ENCODE data around the gene SETDB1. TPM values are rescaled to one million over a fixed set of nuclear protein-coding genes. Genes with fewer than 3 reads are reported as not detected.
"Not testable (repeated sequence)": the region's sequence is repeated elsewhere in the genome, so short reads cannot be mapped to it uniquely, and the experiment has no call there.

The SETDB1 gene
- total RNA-seq, 1 experiment from 2014 or later, result 49.2 TPM

DNA sequence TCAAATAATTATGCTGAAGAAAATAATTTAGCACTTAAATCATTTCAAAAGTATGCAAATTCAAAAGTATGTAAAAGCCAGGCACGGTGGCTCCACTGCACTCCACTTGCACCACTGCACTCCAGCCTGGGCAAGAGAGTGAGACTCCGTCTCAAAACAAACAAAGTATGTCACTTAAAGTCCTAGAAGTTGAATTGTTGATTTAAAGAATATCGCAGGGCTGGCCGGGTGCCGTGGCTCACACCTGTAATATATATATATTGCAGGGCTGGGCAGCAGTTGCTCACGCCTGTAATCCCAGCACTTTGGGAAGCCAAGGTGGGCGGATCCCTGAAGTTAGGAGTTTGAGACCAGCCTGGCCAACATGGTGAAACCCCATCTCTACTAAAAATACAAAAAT is 8.8 kb upstream of the SETDB1 start:
- no peaks in the 10 kb centered on the region for H3K36me3 ChIP-seq
- H3K4me3 ChIP-seq, result no peak overlapping the region
- H3K9me3 ChIP-seq, result no peaks in the 10 kb centered on the region
- no peak for DNase-seq
- H3K27me3 ChIP-seq, result no peaks in the 10 kb centered on the region

DNA sequence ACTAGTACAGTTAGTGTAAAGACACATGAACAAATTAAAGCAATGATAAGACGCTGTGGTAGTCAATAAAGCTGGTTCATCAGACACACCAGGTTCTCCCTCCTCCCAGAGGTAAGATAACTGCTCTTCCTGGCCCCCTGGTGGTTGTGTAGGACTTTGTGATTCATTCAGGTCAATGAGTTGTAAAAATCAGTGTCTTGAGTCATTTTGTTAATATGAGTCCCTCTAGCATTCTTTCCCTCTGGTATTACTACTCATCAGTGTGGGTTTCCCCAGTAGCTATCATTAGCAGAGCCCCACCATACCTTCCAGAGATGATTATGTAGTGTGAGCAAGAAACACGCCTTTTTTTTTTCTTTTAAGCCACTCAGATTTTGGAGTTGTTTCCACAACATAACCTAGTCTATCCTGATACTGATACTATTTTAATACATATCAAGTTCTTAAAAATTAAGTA is 3.6 kb upstream of the SETDB1 start:
- no peaks in the 10 kb centered on the region for H3K27me3 ChIP-seq
- DNase-seq, result peak; percentile 80
- no peak overlapping the region for H3K4me3 ChIP-seq
- no peaks in the 10 kb centered on the region for H3K9me3 ChIP-seq
- H3K36me3 ChIP-seq, result peaks cover 5% of the 10 kb centered on the region

DNA sequence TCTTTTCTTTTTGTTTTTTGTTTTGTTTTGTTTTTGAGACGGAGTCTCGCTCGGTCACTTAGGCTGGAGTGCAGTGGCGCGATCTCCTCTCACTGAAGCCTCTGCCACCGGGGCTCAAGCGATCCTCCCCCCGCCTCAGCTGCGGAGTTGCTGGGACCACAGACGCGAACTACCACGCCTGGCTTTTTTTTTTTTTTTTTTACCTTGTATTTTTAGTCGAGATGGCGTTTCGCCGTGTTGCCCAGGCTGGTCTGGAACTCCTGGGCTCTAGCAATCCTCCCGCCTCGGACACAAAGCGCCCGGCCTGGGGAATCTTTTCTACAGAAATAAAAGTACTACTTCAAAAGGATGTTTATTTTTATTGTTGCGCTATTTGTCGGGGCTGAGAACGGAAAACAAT is 1.1 kb upstream of the SETDB1 start:
- Histone ChIP-seq H3K27me3 (no peaks in the 10 kb centered on the region), H3K36me3 (peaks cover 31% of the 10 kb centered on the region), H3K4me3 (no peak overlapping the region), H3K9me3 (peaks cover 9% of the 10 kb centered on the region)
- DNase-seq, result no peak

DNA sequence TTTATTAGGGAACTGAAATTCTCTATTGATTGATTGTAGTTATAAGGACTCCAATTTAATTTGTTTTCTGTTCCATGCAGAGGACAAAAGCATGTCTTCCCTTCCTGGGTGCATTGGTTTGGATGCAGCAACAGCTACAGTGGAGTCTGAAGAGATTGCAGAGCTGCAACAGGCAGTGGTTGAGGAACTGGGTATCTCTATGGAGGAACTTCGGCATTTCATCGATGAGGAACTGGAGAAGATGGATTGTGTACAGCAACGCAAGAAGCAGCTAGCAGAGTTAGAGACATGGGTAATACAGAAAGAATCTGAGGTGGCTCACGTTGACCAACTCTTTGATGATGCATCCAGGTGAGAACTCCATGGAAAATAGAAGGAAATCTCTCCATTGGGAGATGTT is 1.5 kb downstream of the SETDB1 start:
- DNase-seq, result no peak
- Histone ChIP-seq H3K4me3 (no peak overlapping the region), H3K36me3 (peaks cover 55% of the 10 kb centered on the region), H3K9me3 (peaks cover 21% of the 10 kb centered on the region), H3K27me3 (no peaks in the 10 kb centered on the region)

DNA sequence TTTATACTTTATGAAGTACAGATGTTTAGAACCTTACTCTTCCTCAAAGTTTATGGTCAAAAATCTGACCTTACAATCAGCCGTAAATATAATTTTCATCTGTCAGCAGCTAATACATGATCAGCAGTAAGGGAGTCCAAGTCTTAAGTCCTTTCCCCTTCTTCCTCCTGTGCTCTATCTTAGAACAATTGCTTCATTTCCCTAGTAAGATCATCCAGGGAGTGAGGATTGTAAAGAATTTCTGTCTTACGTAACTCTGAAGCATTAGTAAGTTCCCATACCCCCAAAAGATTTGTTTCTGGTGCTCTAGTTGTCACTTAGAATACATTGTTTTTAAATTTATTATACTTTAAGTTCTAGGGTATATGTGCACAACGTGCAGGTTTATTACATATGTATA is 2.1 kb downstream of the SETDB1 start:
- Histone ChIP-seq H3K4me3 (no peak overlapping the region), H3K9me3 (peaks cover 21% of the 10 kb centered on the region), H3K36me3 (peaks cover 59% of the 10 kb centered on the region), H3K27me3 (no peaks in the 10 kb centered on the region)
- DNase-seq, result no peak

DNA sequence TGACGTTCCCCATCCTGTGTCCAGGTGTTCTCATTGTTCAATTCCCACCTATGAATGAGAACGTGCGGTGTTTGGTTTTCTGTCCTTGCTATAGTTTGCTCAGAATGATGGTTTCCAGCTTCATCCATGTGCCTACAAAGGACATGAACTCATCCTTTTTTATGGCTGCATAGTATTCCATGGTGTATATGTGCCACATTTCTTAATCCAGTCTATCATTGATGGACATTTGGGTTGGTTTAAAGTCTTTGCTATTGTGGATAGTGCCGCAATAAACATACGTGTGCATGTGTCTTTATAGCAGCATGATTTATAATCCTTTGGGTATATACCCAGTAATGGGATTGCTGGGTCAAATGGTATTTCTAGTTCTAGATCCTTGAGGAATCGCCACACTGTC is 2.6 kb downstream of the SETDB1 start:
- not testable (repeated sequence) for DNase-seq, H3K4me3 ChIP-seq
- peaks cover 63% of the 10 kb centered on the region for H3K36me3 ChIP-seq

DNA sequence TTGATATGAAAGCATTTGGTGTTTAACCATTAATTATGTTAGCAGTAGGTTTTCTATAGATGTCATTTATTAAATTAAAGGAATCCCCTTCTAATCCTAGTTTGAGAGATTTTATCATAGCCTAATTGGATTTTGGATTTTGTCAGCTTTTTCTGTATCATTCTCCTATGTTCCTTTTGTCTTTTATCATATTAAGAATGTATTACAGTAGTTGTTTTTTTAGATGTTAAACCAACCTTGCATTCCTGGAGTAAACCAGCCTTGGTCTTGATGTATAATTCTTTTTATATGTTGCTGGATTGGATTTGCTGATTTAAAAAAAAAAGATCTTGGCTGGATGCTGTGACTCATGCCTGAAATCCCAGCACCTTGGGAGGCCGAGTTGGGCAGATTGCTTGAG is 5.6 kb downstream of the SETDB1 start:
- Histone ChIP-seq H3K27me3 (no peaks in the 10 kb centered on the region), H3K36me3 (peaks cover 89% of the 10 kb centered on the region), H3K4me3 (no peak overlapping the region), H3K9me3 (peaks cover 21% of the 10 kb centered on the region)
- DNase-seq, result no peak

More for the DNA sequence above, 2.6 kb downstream of the SETDB1 start:
- peaks cover 21% of the 10 kb centered on the region for H3K9me3 ChIP-seq
- H3K27me3 ChIP-seq, result not testable (repeated sequence)

DNA sequence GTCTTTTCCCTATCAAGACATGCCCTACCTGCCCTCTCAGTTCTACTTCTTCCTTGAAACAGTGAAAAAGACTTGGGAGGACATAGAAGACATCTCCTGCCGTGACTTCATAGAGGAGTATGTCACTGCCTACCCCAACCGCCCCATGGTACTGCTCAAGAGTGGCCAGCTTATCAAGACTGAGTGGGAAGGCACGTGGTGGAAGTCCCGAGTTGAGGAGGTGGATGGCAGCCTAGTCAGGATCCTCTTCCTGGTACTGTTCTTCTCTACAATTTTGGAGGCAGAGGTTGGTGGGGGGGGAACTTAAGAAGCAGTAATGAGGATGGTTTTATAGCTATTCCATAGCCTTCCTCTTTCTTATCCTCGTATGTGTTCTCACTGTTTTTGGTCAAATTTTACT is 18.7 kb downstream of the SETDB1 start:
- no peak overlapping the region for H3K4me3 ChIP-seq
- DNase-seq, result no peak
- no peaks in the 10 kb centered on the region for H3K27me3 ChIP-seq
- no peaks in the 10 kb centered on the region for H3K9me3 ChIP-seq
- peaks cover 95% of the 10 kb centered on the region for H3K36me3 ChIP-seq

DNA sequence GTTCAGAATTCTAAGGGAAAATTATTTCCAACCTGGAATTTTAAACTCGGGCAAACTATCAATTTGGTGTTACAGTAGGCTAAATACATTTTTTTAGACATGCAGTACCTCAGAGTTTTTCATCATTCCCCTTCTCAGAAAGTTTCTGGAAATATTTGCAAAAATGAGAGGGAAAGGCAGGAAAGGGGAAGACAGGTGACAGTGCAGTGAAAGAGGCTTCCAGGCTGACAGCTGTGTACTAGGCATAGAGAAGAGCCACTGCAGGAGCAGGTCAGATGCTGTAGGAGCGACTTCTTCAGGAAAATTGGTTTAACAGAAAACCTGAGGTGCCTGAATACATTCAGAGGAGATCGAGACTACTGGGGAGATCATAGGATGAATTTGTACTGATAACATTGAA is 28.5 kb downstream of the SETDB1 start:
- Histone ChIP-seq H3K4me3 (no peak overlapping the region), H3K36me3 (peaks cover 90% of the 10 kb centered on the region), H3K27me3 (no peaks in the 10 kb centered on the region), H3K9me3 (no peaks in the 10 kb centered on the region)
- no peak for DNase-seq

DNA sequence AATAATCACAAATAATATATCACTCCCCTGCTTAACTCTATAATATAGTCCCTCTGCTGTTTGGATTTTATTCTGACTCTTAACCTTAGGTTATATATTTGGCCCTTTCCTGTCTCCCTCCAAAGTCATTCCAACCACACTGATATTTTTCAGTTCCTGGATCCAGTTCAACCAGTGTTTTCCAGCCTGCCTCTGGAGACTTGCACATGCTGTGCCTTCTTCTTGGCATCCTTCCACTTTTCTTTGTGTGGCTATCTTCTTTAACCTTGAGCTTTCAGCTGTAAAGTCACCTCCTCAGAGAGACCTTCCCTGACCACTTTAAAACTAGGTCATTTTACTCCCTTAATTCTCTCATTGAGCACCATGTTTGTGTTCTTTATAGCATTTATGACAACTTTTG is 29.1 kb downstream of the SETDB1 start:
- Histone ChIP-seq H3K4me3 (no peak overlapping the region), H3K36me3 (peaks cover 89% of the 10 kb centered on the region), H3K9me3 (no peaks in the 10 kb centered on the region)

DNA sequence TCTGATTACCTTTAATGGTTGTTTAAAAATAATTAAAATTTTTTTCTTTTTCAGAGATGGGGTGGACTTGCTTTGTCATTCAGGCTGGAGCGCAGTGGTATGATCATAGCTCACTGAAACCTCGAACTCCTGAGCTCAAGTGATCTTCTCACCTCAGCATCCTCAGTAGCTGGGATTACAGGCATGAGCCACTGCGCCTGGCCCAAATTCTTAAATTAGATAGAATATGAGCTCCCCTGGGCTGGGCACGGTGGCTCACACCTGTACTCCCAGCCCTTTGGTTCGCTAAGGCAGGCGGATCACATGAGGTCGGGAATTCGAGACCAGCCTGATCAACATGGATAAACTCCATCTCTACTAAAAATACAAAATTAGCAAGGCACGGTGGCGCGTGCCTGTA is 31.5 kb downstream of the SETDB1 start:
- H3K4me3 ChIP-seq, result no peak overlapping the region
- peaks cover 88% of the 10 kb centered on the region for H3K36me3 ChIP-seq
- no peaks in the 10 kb centered on the region for H3K27me3 ChIP-seq
- no peak for DNase-seq
- no peaks in the 10 kb centered on the region for H3K9me3 ChIP-seq

More for the DNA sequence above, 29.1 kb downstream of the SETDB1 start:
- H3K27me3 ChIP-seq, result no peaks in the 10 kb centered on the region
- no peak for DNase-seq

DNA sequence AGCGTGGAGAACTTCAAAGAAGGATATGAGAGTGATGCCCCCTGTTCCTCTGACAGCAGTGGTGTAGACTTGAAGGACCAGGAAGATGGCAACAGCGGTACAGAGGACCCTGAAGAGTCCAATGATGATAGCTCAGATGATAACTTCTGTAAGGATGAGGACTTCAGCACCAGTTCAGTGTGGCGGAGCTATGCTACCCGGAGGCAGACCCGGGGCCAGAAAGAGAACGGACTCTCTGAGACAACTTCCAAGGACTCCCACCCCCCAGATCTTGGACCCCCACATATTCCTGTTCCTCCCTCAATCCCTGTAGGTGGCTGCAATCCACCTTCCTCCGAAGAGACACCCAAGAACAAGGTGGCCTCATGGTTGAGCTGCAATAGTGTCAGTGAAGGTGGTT is 34.5 kb downstream of the SETDB1 start:
- H3K36me3 ChIP-seq, result peaks cover 89% of the 10 kb centered on the region
- no peak for DNase-seq

DNA sequence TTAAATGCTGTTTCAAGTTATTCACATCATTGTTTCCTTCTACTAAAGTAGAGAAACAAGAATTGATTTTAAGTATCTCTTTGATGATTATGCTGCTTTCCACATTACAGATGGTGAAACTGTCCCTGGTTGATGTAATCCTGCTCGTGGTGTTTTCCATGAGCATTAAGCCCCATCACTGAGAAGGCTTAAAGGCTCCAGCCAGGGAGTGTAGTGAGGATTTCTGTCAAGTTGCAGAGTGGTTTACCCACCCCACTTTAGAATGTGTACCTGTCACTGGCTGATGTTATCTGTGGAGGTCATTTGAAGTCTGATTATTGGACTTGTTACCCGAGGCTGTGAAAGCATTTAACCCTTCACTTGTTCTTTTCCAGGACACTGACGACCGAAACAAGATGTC is 35.6 kb downstream of the SETDB1 start:
- no peak for DNase-seq
- no peaks in the 10 kb centered on the region for H3K27me3 ChIP-seq
- peaks cover 91% of the 10 kb centered on the region for H3K36me3 ChIP-seq
- H3K4me3 ChIP-seq, result no peak overlapping the region
- no peaks in the 10 kb centered on the region for H3K9me3 ChIP-seq

More for the DNA sequence above, 34.5 kb downstream of the SETDB1 start:
- no peak overlapping the region for H3K4me3 ChIP-seq
- H3K27me3 ChIP-seq, result no peaks in the 10 kb centered on the region
- no peaks in the 10 kb centered on the region for H3K9me3 ChIP-seq

DNA sequence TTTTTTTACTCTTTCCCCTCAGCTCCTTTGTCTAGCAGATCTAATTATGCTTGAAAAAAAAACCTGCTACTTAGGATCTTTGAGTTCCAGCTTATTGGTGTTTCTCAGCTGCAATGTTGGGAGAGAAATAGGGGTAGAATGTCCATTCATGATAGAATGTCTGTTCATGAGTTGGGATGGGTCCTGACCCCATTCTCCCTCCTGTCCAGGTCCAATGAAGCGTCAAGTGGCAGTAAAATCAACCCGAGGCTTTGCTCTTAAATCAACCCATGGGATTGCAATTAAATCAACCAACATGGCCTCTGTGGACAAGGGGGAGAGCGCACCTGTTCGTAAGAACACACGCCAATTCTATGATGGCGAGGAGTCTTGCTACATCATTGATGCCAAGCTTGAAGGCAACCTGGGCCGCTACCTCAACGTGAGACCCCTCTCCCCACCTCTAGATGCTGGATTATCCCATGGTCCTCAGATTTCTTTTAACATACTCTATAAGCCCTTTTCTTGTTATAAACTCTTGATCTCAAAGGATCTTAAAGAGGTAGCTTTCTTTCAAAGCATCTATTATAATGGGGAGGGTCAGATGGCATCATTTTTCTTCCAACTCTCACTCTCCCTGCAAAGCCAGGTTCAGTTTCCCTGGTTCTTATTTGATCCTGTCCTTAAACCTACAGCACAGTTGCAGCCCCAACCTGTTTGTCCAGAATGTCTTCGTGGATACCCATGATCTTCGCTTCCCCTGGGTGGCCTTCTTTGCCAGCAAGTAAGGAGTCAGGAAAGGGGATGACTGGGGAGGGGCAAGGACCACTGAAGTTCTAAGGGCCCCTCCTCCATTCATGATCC is 37.4 kb downstream of the SETDB1 start:
- DNase-seq, result no peak
- peaks cover 97% of the 10 kb centered on the region for H3K36me3 ChIP-seq
- H3K27me3 ChIP-seq, result no peaks in the 10 kb centered on the region
- no peaks in the 10 kb centered on the region for H3K9me3 ChIP-seq
- no peak overlapping the region for H3K4me3 ChIP-seq

DNA sequence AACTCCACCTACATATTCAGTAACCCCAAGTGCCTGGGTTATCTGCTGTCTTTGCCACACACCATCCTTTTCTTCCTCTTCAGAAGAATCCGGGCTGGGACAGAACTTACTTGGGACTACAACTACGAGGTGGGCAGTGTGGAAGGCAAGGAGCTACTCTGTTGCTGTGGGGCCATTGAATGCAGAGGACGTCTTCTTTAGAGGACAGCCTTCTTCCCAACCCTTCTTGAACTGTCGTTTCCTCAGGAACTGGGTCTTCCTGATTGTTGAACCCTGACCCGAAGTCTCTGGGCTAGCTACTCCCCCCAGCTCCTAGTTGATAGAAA is 38.0 kb downstream of the SETDB1 start:
- peaks cover 97% of the 10 kb centered on the region for H3K36me3 ChIP-seq
- no peak overlapping the region for H3K4me3 ChIP-seq
- DNase-seq, result no peak
- no peaks in the 10 kb centered on the region for H3K27me3 ChIP-seq
- H3K9me3 ChIP-seq, result no peaks in the 10 kb centered on the region

DNA sequence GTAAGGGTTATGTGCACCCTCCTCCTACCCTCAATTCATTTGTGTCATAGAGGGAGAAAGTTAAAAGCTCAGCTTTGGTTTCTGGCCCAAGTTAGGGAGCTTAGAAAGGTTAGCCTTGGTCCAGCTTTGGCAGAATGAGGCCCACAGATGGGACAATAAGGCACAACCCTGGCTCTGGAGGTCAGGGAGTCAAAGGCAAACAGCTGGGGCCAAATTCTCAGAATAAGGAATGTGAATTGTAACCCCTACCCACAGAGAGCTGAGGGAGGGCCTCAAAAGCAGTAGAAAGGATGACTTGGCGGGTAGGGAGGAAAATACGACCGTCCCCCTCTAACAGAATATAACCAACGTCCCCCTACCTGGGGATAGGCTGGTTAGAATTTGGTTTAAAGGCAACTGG is 39.4 kb downstream of the SETDB1 start:
- Histone ChIP-seq H3K4me3 (no peak overlapping the region), H3K9me3 (no peaks in the 10 kb centered on the region), H3K27me3 (no peaks in the 10 kb centered on the region), H3K36me3 (peaks cover 96% of the 10 kb centered on the region)
- no peak for DNase-seq

DNA sequence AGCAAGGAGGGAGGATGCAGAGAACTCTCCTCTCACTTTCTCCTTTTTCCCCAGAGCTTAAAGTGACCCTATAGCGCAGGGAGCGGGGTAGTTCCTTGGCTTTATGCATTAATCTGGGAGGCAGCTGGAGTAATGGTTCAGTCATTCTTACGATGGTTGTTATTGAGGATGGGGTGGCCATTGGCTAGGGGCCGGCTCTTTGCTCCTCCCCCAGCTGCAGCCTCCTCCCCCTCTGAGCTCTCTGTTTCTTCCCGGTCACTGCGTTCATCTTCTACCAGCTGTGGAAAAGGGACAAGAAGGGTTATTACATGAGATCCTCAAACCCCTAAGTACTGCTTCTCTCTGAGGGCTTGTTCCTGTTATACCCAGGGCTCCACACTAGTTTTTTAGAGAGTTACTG is 39.8 kb downstream of the SETDB1 start:
- Histone ChIP-seq H3K9me3 (no peaks in the 10 kb centered on the region), H3K36me3 (peaks cover 96% of the 10 kb centered on the region), H3K27me3 (no peaks in the 10 kb centered on the region), H3K4me3 (no peak overlapping the region)
- DNase-seq, result no peak

DNA sequence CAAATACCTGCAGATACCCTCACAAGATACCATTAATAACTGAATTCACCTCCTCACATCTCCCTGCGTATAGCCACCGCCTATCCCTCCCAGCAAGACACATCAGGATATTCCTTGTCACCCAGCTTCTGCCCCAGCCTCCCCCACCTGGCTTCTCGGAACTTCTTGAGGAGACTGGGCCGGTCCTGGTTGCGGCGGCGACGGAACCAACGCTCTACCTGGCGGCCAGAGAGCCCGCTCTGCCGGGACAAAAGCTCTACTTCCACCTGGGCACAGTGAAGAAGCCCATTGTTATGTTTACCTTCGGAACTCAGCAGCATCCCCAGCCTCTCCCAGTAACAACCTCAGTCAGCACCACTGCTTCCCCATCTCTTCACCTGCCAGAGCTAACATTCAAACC is 41.8 kb downstream of the SETDB1 start:
- no peak for DNase-seq
- Histone ChIP-seq H3K4me3 (no peak overlapping the region), H3K27me3 (no peaks in the 10 kb centered on the region), H3K36me3 (peaks cover 92% of the 10 kb centered on the region), H3K9me3 (no peaks in the 10 kb centered on the region)

Data from MG63 (cell line).